Right atrium auricular region (tissue), 2 donors: Measurements from ENCODE around the gene PDZRN3. TPM values are rescaled to one million over a fixed set of nuclear protein-coding genes. Genes with fewer than 3 reads are reported as not detected.

Source experiments
- DNase-seq: peaks from one replicate; pipeline ENCODE4 v3.0.0-alpha.2; 2019; ENCODE audit warnings: low spot score
- H3K27ac ChIP-seq, 2 donors: fragments of 200-600 bp; sonication (generic); 1 replicate in 1 of 2; 2 replicates in 1 of 2; pipeline ENCODE4 v1.5.1; 2016 to 2019
- H3K27me3 ChIP-seq, 2 donors: fragments of 200-600 bp; sonication (generic); one replicate each; pipeline versions ENCODE4 v1.5.1 to v1.6.0; 2017 to 2019
- H3K36me3 ChIP-seq: fragments of 200-600 bp; sonication (generic); one replicate; pipeline ENCODE4 v1.5.1; 2016
- H3K4me1 ChIP-seq, 2 donors: fragments of 200-600 bp; sonication (generic); one replicate each; pipeline versions ENCODE4 v1.5.1 to v1.6.0; 2017 to 2019
- H3K4me3 ChIP-seq, 2 donors: fragments of 200-600 bp; sonication (generic); 1 replicate in 1 of 2; 2 replicates in 1 of 2; pipeline ENCODE4 v1.5.1; 2017 to 2019; ENCODE audit warnings: mild to moderate bottlenecking in 1 of 2, moderate library complexity in 1 of 2
- H3K9me3 ChIP-seq, 2 donors: fragments of 200-600 bp; sonication (generic); one replicate each; pipeline ENCODE4 v1.5.1; 2019
- total RNA-seq, 2 donors: library from RNA; depleted of rRNA; stranded (reverse); fragments of >200 nt; gene quantifications; one replicate each; pipeline ENCODE4 v1.1.0, GENCODE V29; 2016
- TF ChIP-seq, protein P1 (sequence below), 2 donors: fragments of 200-600 bp; sonication (generic); IDR thresholded peaks; one replicate each; pipeline ENCODE4 v1.5.1; 2019; ENCODE audit warnings: antibody characterized with exemption in 2 of 2

The PDZRN3 gene
- total RNA-seq, 2 donors from 2014 or later: 66.8 to 87.4 TPM

DNA sequence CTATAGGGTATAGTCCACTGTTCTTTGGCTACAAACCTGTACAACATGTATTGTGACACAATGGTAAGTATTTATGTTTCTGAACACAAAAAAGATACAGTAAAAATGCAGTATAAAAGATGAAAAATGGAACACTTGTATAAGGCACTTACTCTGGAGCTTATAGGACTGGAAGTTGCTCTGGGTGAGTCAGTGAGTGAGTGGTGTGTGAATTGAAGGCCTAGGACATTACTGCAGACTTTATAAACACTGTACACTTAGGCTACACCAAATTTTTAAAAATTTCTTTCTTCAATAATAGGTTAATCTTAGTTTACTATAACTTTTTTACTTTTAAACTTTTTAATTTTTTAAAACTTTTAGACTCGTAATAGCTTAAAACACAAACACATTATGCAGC lies 10.5 kb upstream of the PDZRN3 start:
- TF ChIP-seq, protein P1, sequence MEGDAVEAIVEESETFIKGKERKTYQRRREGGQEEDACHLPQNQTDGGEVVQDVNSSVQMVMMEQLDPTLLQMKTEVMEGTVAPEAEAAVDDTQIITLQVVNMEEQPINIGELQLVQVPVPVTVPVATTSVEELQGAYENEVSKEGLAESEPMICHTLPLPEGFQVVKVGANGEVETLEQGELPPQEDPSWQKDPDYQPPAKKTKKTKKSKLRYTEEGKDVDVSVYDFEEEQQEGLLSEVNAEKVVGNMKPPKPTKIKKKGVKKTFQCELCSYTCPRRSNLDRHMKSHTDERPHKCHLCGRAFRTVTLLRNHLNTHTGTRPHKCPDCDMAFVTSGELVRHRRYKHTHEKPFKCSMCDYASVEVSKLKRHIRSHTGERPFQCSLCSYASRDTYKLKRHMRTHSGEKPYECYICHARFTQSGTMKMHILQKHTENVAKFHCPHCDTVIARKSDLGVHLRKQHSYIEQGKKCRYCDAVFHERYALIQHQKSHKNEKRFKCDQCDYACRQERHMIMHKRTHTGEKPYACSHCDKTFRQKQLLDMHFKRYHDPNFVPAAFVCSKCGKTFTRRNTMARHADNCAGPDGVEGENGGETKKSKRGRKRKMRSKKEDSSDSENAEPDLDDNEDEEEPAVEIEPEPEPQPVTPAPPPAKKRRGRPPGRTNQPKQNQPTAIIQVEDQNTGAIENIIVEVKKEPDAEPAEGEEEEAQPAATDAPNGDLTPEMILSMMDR (IDR thresholded peaks at IDR 0.05): no peak
- Histone ChIP-seq H3K27ac (no peak overlapping the region), H3K4me1 (no peaks in the 10 kb centered on the region), H3K27me3 (no peaks in the 10 kb centered on the region), H3K9me3 (no peaks in the 10 kb centered on the region), H3K4me3 (no peak overlapping the region), H3K36me3 (no peaks in the 10 kb centered on the region)
- no peak for DNase-seq

DNA sequence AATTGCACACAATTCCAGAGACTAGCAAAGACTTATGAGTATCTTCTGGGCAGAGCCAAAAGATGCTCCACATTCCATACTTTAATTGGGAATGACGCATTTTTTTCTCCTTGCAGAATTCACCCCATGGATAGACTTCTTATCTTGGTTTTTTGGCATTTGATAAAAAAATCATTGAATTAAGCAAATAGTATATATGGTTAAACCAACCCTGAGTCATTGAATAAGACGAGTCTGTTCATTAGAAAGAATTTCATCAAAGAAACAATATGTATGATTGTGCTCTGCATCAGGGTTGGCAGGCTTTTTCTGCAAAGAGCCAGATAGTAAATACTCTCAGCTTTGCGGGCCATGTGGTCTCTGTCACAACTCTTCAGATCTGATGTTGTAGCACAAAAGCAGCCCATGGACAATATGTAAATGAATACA lies 9.2 kb upstream of the PDZRN3 start:
- H3K4me3 ChIP-seq: no peak overlapping the region
- no peaks in the 10 kb centered on the region for H3K36me3 ChIP-seq
- no peak for DNase-seq

DNA sequence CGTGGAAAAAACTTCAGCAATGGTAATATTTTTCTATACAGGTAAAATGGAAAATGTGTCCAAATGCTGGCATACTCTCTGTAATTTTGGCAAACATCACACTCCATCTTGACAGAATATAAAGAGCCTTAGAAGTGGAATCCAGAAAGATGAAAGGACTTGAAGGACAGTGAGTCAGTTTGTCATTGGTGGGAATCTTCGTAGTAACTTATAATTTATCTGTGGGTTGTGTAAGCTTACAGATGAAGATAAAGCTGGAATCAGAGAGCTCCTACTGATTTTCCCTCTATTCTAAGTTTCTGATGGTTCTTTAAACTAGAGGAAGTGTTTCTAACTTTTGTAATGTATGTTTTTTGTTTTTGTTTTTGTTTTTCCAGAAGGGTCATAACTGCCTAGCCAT lies 8.7 kb upstream of the PDZRN3 start:
- H3K27ac ChIP-seq: no peak overlapping the region

More for the DNA sequence above, 9.2 kb upstream of the PDZRN3 start:
- Histone ChIP-seq H3K27ac (no peak overlapping the region), H3K27me3 (no peaks in the 10 kb centered on the region), H3K4me1 (no peaks in the 10 kb centered on the region), H3K9me3 (no peaks in the 10 kb centered on the region)
- TF ChIP-seq, protein P1 (IDR thresholded peaks at IDR 0.05): no peak

DNA sequence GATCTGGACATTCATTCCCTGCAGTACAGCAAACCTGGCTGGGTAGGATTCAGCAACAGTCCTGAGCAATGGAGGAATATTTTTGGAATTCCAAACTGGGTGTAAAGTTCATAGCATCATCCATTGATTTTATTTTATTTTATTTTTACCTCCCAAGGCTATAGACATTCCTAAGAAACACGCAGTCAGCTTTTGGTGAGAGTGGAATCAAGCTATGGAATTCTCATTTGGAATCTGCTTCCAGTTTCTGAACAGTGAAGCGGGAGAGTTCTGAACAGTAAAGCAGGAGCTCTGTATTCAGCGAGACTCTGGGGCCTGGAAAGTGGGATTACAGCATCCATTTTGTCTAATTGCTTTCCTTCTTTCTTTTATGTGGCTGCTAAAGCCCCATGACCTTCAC lies 1.4 kb upstream of the PDZRN3 start:
- Histone ChIP-seq H3K27ac (peak overlapping the region; percentile 89 to 96), H3K4me3 (peak overlapping the region; percentile 62), H3K9me3 (no peaks in the 10 kb centered on the region), H3K27me3 (no peaks in the 10 kb centered on the region), H3K4me1 (peaks cover 0 to 49% of the 10 kb centered on the region in 2 donors), H3K36me3 (no peaks in the 10 kb centered on the region)
- DNase-seq: no peak
- TF ChIP-seq, protein P1 (IDR thresholded peaks at IDR 0.05): no peak

More for the DNA sequence above, 8.7 kb upstream of the PDZRN3 start:
- Histone ChIP-seq H3K36me3 (no peaks in the 10 kb centered on the region), H3K4me1 (no peaks in the 10 kb centered on the region), H3K9me3 (no peaks in the 10 kb centered on the region), H3K4me3 (no peak overlapping the region), H3K27me3 (no peaks in the 10 kb centered on the region)
- no peak for DNase-seq
- TF ChIP-seq, protein P1 (IDR thresholded peaks at IDR 0.05): no peak

DNA sequence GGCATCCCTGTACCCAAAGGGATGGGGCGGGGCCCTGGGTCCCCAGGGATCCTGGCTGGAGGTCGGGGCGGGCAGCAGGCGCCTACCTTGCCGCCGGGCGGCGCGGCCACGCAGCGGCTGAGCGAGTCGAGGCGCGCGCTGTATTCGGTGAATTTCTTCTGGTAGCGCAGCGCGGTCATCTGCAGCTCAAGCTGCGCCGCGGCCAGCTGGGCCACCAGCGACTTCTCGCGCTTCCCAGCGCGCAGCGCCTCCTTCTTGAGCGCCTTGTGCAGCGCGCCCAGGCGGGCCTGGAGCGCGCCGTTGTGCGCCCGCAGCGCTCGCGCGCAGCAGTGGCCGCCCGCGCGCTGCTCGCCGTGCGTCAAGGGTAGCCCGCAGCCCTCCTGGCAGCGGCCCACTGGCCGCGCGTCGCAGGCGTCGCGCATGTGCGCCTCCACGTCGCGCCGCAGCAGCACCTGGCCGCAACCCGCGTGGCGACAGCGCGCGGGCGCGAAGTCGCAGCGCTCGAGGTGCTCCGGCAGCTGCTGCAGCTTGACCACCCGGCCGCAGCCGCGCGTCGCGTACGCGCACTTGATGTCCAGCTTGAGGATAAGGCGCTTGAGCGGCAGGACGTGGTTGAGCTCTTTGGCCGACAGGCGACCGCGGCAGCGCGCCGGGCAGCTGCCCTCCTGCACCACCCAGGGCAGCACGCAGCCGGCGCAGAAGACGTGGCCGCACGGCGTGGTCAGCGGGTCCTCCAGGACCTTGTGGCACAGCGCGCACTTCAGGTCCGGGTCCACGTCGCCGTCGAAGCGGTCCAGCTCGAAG lies 522 bp downstream of the PDZRN3 start:
- no peak for DNase-seq
- H3K4me1 ChIP-seq: peaks cover 0 to 64% of the 10 kb centered on the region in 2 donors

More for the DNA sequence above, 522 bp downstream of the PDZRN3 start:
- Histone ChIP-seq H3K27me3 (no peaks in the 10 kb centered on the region), H3K27ac (peak overlapping the region; percentile 89 to 96), H3K36me3 (no peaks in the 10 kb centered on the region), H3K4me3 (peak overlapping the region; percentile 62), H3K9me3 (no peaks in the 10 kb centered on the region)
- TF ChIP-seq, protein P1 (IDR thresholded peaks at IDR 0.05): peak; percentile 22 to 52
